GM21529 (cell line): ENCODE results near the gene CCNDBP1.
"Not testable (repeated sequence)": the region's sequence is repeated elsewhere in the genome, so short reads cannot be mapped to it uniquely, and the experiment has no call there.

Experiments
- ATAC-seq: cut with Tn5 transposase; IDR thresholded peaks from one replicate; pipeline ENCODE4 v1.9.1; 2021; ENCODE audit not compliant: unreplicated experiment

The CCNDBP1 gene

GRCh38 chr15:43185157-43186002 lies at the start of gene CCNDBP1:
CCNDBP1 (plus strand) TSS chr15:43185403; CDS start chr15:43185499, 96 bp downstream.
- peak; percentile 97 for ATAC-seq

GRCh38 chr15:43143203-43143941 lies 41.8 kb upstream of the CCNDBP1 start:
- ATAC-seq = no peak

- ATAC-seq = no peak
Observed at GRCh38 chr15:43144512-43144911, 40.7 kb upstream of the CCNDBP1 start.

GRCh38 chr15:43146184-43146583 lies 39.0 kb upstream of the CCNDBP1 start:
- ATAC-seq = no peak

GRCh38 chr15:43150191-43150929 lies 34.8 kb upstream of the CCNDBP1 start:
- ATAC-seq = no peak

- ATAC-seq = no peak
Observed at GRCh38 chr15:43151688-43152087, 33.5 kb upstream of the CCNDBP1 start.

- ATAC-seq = no peak
Observed at GRCh38 chr15:43153269-43153668, 31.9 kb upstream of the CCNDBP1 start.

GRCh38 chr15:43165801-43166325 lies 19.3 kb upstream of the CCNDBP1 start:
- ATAC-seq = no peak

- ATAC-seq = not testable (repeated sequence)
Observed at GRCh38 chr15:43167261-43167660, 17.9 kb upstream of the CCNDBP1 start.

- ATAC-seq = no peak
Observed at GRCh38 chr15:43168192-43169107, 16.8 kb upstream of the CCNDBP1 start.

- no peak for ATAC-seq
Observed at GRCh38 chr15:43169888-43170287, 15.3 kb upstream of the CCNDBP1 start.

GRCh38 chr15:43175656-43176309 lies 9.4 kb upstream of the CCNDBP1 start:
- not testable (repeated sequence) for ATAC-seq

GRCh38 chr15:43177147-43177546 lies 8.1 kb upstream of the CCNDBP1 start:
- ATAC-seq = not testable (repeated sequence)

- no peak for ATAC-seq
Observed at GRCh38 chr15:43183270-43183669, 1.9 kb upstream of the CCNDBP1 start.

- ATAC-seq = no peak
Observed at GRCh38 chr15:43184407-43185124, 637 bp upstream of the CCNDBP1 start.

- peak; percentile 18 for ATAC-seq
Observed at GRCh38 chr15:43186003-43186353, 775 bp downstream of the CCNDBP1 start.

- ATAC-seq = no peak
Observed at GRCh38 chr15:43187544-43188155, 2.4 kb downstream of the CCNDBP1 start.

GRCh38 chr15:43189296-43189695 lies 4.1 kb downstream of the CCNDBP1 start:
- no peak for ATAC-seq

GRCh38 chr15:43190178-43190577 lies 5.0 kb downstream of the CCNDBP1 start:
- ATAC-seq = no peak
